ENCODE results near the gene CRYBG1. TPM values are rescaled to one million over a fixed set of nuclear protein-coding genes. Genes with fewer than 3 reads are reported as not detected.

The CRYBG1 gene
- polyA plus RNA-seq, 1 experiment, result 1.9 TPM

GRCh38 chr6:106381223-106381622 lies 20.7 kb downstream of the CRYBG1 start:
- H3K27ac ChIP-seq (ENCODE audit: low read depth, low read length), result no peak overlapping the region
- no peaks in the 10 kb centered on the region for H3K9me3 ChIP-seq (ENCODE audit: control insufficient read depth, insufficient read depth, low read length)
- CTCF ChIA-PET, result interaction anchor here (1.3 kb wide), 1 partner anchor 62 kb away, joined by 3 read pairs; no protein-coding TSS in a partner anchor
- H3K4me3 ChIP-seq (ENCODE audit: low read depth, low read length), result no peak overlapping the region
- H3K27me3 ChIP-seq (ENCODE audit: control insufficient read depth, insufficient read depth, low read length), result peaks cover 12% of the 10 kb centered on the region
- no peak for DNase-seq (ENCODE audit: low read depth, low spot score)
- POLR2A ChIA-PET, result no interaction called here
- TF ChIP-seq, protein P1, sequence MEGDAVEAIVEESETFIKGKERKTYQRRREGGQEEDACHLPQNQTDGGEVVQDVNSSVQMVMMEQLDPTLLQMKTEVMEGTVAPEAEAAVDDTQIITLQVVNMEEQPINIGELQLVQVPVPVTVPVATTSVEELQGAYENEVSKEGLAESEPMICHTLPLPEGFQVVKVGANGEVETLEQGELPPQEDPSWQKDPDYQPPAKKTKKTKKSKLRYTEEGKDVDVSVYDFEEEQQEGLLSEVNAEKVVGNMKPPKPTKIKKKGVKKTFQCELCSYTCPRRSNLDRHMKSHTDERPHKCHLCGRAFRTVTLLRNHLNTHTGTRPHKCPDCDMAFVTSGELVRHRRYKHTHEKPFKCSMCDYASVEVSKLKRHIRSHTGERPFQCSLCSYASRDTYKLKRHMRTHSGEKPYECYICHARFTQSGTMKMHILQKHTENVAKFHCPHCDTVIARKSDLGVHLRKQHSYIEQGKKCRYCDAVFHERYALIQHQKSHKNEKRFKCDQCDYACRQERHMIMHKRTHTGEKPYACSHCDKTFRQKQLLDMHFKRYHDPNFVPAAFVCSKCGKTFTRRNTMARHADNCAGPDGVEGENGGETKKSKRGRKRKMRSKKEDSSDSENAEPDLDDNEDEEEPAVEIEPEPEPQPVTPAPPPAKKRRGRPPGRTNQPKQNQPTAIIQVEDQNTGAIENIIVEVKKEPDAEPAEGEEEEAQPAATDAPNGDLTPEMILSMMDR (IDR thresholded peaks at IDR 0.05; ENCODE audit: low read depth, low read length), result no peak

GRCh38 chr6:106381881-106382280 lies 21.4 kb downstream of the CRYBG1 start:
- CTCF ChIA-PET, result interaction anchor here (1.3 kb wide), 1 partner anchor 61 kb away, joined by 3 read pairs; no protein-coding TSS in a partner anchor
- TF ChIP-seq, protein P1 (IDR thresholded peaks at IDR 0.05; ENCODE audit: low read depth, low read length), result no peak
- POLR2A ChIA-PET, result no interaction called here
- peaks cover 10% of the 10 kb centered on the region for H3K27me3 ChIP-seq (ENCODE audit: control insufficient read depth, insufficient read depth, low read length)
- no peak overlapping the region for H3K4me3 ChIP-seq (ENCODE audit: low read depth, low read length)
- no peak for DNase-seq (ENCODE audit: low read depth, low spot score)
- H3K9me3 ChIP-seq (ENCODE audit: control insufficient read depth, insufficient read depth, low read length), result no peaks in the 10 kb centered on the region
- H3K27ac ChIP-seq (ENCODE audit: low read depth, low read length), result no peak overlapping the region

DNA sequence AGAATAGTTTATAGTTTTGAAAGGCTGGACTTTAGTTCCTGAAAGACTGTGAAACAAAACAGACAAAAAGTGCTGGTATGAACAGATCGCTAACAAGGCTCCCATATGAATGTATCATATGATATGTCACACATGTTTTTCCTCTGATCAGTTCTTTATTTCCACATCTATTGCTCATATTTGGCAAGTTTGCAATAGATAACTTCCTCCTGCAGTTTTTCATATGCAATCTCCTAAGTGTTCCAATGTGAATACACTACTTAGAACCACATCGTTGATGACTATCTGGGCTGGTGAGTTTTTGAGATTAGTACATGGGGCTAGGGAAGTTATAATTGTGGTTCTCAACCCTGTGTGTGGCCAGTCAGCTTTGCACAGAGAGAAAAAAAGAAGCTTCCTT lies 23.1 kb downstream of the CRYBG1 start:
- TF ChIP-seq, protein P1 (IDR thresholded peaks at IDR 0.05; ENCODE audit: low read depth, low read length), result no peak
- ChIA-PET POLR2A (no interaction called here), CTCF (no interaction called here)
- H3K27ac ChIP-seq (ENCODE audit: low read depth, low read length), result no peak overlapping the region
- H3K9me3 ChIP-seq (ENCODE audit: control insufficient read depth, insufficient read depth, low read length), result no peaks in the 10 kb centered on the region
- no peak for DNase-seq (ENCODE audit: low read depth, low spot score)
- peaks cover 6% of the 10 kb centered on the region for H3K27me3 ChIP-seq (ENCODE audit: control insufficient read depth, insufficient read depth, low read length)
- no peak overlapping the region for H3K4me3 ChIP-seq (ENCODE audit: low read depth, low read length)

GRCh38 chr6:106385530-106385929 lies 25.0 kb downstream of the CRYBG1 start:
- Histone ChIP-seq H3K9me3 (ENCODE audit: control insufficient read depth, insufficient read depth, low read length) (no peaks in the 10 kb centered on the region), H3K27ac (ENCODE audit: low read depth, low read length) (no peak overlapping the region), H3K27me3 (ENCODE audit: control insufficient read depth, insufficient read depth, low read length) (peaks cover 6% of the 10 kb centered on the region), H3K4me3 (ENCODE audit: low read depth, low read length) (no peak overlapping the region)
- no peak for DNase-seq (ENCODE audit: low read depth, low spot score)
- CTCF ChIA-PET, result no interaction called here
- POLR2A ChIA-PET, result no interaction called here
- TF ChIP-seq, protein P1 (IDR thresholded peaks at IDR 0.05; ENCODE audit: low read depth, low read length), result no peak

DNA sequence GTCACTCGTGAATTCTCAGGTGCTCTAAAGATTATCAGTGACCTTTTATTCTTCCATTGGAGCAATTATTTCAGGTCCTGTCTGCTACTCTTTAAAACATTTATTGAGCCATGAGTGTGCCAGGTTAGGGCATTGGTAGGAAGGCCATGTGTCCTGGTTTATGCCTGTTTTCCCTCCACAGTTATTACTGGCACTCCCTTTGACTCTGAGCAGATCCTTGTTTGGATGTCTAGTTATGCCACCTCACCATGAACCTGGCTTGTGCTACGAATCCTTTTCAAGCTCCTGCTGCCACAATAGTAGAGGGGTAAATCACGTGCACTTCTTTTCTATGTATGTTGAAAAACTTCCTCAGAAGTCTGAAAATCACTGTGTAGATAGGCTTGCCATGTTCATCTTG lies 27.4 kb downstream of the CRYBG1 start:
- ChIA-PET CTCF (no interaction called here), POLR2A (no interaction called here)
- H3K4me3 ChIP-seq (ENCODE audit: low read depth, low read length), result no peak overlapping the region
- TF ChIP-seq, protein P1 (IDR thresholded peaks at IDR 0.05; ENCODE audit: low read depth, low read length), result no peak
- H3K9me3 ChIP-seq (ENCODE audit: control insufficient read depth, insufficient read depth, low read length), result no peaks in the 10 kb centered on the region
- no peak overlapping the region for H3K27ac ChIP-seq (ENCODE audit: low read depth, low read length)
- no peak for DNase-seq (ENCODE audit: low read depth, low spot score)
- peaks cover 6% of the 10 kb centered on the region for H3K27me3 ChIP-seq (ENCODE audit: control insufficient read depth, insufficient read depth, low read length)
